Muscle layer of duodenum (tissue), 2 donors: ENCODE measurements around the gene XYLT1.

ENCODE experiments used
- H3K27ac ChIP-seq: one replicate; pipeline ENCODE4 v1.7.0; 2013; ENCODE audit warnings: mild to moderate bottlenecking, low read length
- H3K27me3 ChIP-seq: one replicate; pipeline ENCODE4 v1.7.0; 2013; ENCODE audit warnings: low read depth, mild to moderate bottlenecking, control low read depth, low read length
- H3K36me3 ChIP-seq, 2 donors: one replicate each; pipeline ENCODE4 v1.7.0; 2013; ENCODE audit warnings: low read length in 2 of 2, control low read depth in 1 of 2, mild to moderate bottlenecking in 1 of 2; ENCODE audit not compliant: insufficient read depth in 2 of 2, control insufficient read depth in 1 of 2
- H3K4me1 ChIP-seq, 2 donors: one replicate each; pipeline ENCODE4 v1.7.0; 2013; ENCODE audit warnings: low read length in 2 of 2, mild to moderate bottlenecking in 2 of 2, control low read depth in 1 of 2, moderate library complexity in 1 of 2; ENCODE audit not compliant: insufficient read depth in 2 of 2, control insufficient read depth in 1 of 2
- H3K4me3 ChIP-seq, 2 donors: one replicate each; pipeline ENCODE4 v1.7.0; 2013; ENCODE audit warnings: low read length in 2 of 2, low read depth in 1 of 2, mild to moderate bottlenecking in 1 of 2
- H3K9me3 ChIP-seq, 2 donors: one replicate each; pipeline ENCODE4 v1.7.0; 2013; ENCODE audit warnings: low read length in 2 of 2, control low read depth in 1 of 2, mild to moderate bottlenecking in 1 of 2; ENCODE audit not compliant: control insufficient read depth in 1 of 2
- donor health status: healthy.

XYLT1 gene

GRCh38 chr16:17235147-17235815 lies 235.5 kb downstream of the XYLT1 start:
- Histone ChIP-seq H3K27me3 (no peaks in the 10 kb centered on the region), H3K36me3 (no peaks in the 10 kb centered on the region), H3K9me3 (no peaks in the 10 kb centered on the region), H3K4me3 (no peak overlapping the region), H3K27ac (no peak overlapping the region), H3K4me1 (no peaks in the 10 kb centered on the region)

- Histone ChIP-seq H3K27me3 (no peaks in the 10 kb centered on the region), H3K36me3 (no peaks in the 10 kb centered on the region), H3K27ac (no peak overlapping the region), H3K4me3 (no peak overlapping the region), H3K9me3 (no peaks in the 10 kb centered on the region), H3K4me1 (no peaks in the 10 kb centered on the region)
Observed at GRCh38 chr16:17233318-17234002, 237.3 kb downstream of the XYLT1 start.

GRCh38 chr16:17232487-17232886 lies 238.3 kb downstream of the XYLT1 start:
- H3K36me3 ChIP-seq: no peaks in the 10 kb centered on the region
- no peak overlapping the region for H3K4me3 ChIP-seq
- no peaks in the 10 kb centered on the region for H3K27me3 ChIP-seq
- H3K4me1 ChIP-seq: no peaks in the 10 kb centered on the region
- H3K9me3 ChIP-seq: no peaks in the 10 kb centered on the region
- H3K27ac ChIP-seq: no peak overlapping the region

- no peaks in the 10 kb centered on the region for H3K4me1 ChIP-seq
- H3K27ac ChIP-seq: no peak overlapping the region
- no peaks in the 10 kb centered on the region for H3K36me3 ChIP-seq
- no peak overlapping the region for H3K4me3 ChIP-seq
- no peaks in the 10 kb centered on the region for H3K27me3 ChIP-seq
- H3K9me3 ChIP-seq: no peaks in the 10 kb centered on the region
Observed at GRCh38 chr16:17231972-17232371, 238.8 kb downstream of the XYLT1 start.

GRCh38 chr16:17230932-17231581 lies 239.7 kb downstream of the XYLT1 start:
- Histone ChIP-seq H3K4me3 (no peak overlapping the region), H3K4me1 (peaks cover 0 to 1% of the 10 kb centered on the region in 2 donors), H3K9me3 (no peaks in the 10 kb centered on the region), H3K36me3 (no peaks in the 10 kb centered on the region), H3K27me3 (no peaks in the 10 kb centered on the region), H3K27ac (no peak overlapping the region)

GRCh38 chr16:17229766-17230165 lies 241.0 kb downstream of the XYLT1 start:
- Histone ChIP-seq H3K27me3 (no peaks in the 10 kb centered on the region), H3K4me1 (peaks cover 0 to 11% of the 10 kb centered on the region in 2 donors), H3K9me3 (no peaks in the 10 kb centered on the region), H3K4me3 (no peak overlapping the region), H3K27ac (no peak overlapping the region), H3K36me3 (no peaks in the 10 kb centered on the region)

- Histone ChIP-seq H3K27ac (no peak overlapping the region), H3K27me3 (no peaks in the 10 kb centered on the region), H3K4me1 (peaks cover 4 to 17% of the 10 kb centered on the region in 2 donors), H3K4me3 (no peak overlapping the region), H3K9me3 (no peaks in the 10 kb centered on the region), H3K36me3 (no peaks in the 10 kb centered on the region)
Observed at GRCh38 chr16:17229131-17229530, 241.6 kb downstream of the XYLT1 start.

- Histone ChIP-seq H3K27me3 (no peaks in the 10 kb centered on the region), H3K4me1 (peaks cover 4 to 17% of the 10 kb centered on the region in 2 donors), H3K36me3 (no peaks in the 10 kb centered on the region), H3K9me3 (no peaks in the 10 kb centered on the region), H3K4me3 (no peak overlapping the region), H3K27ac (no peak overlapping the region)
Observed at GRCh38 chr16:17228708-17229055, 242.1 kb downstream of the XYLT1 start.

- H3K27ac ChIP-seq: no peak overlapping the region
- peaks cover 4 to 17% of the 10 kb centered on the region in 2 donors for H3K4me1 ChIP-seq
- H3K27me3 ChIP-seq: no peaks in the 10 kb centered on the region
- no peaks in the 10 kb centered on the region for H3K36me3 ChIP-seq
- no peak overlapping the region for H3K4me3 ChIP-seq
- H3K9me3 ChIP-seq: no peaks in the 10 kb centered on the region
Observed at GRCh38 chr16:17228048-17228707, 242.6 kb downstream of the XYLT1 start.

- Histone ChIP-seq H3K27ac (no peak overlapping the region), H3K4me1 (peaks cover 4 to 17% of the 10 kb centered on the region in 2 donors), H3K4me3 (no peak overlapping the region), H3K27me3 (no peaks in the 10 kb centered on the region), H3K9me3 (no peaks in the 10 kb centered on the region), H3K36me3 (no peaks in the 10 kb centered on the region)
Observed at GRCh38 chr16:17227278-17227677, 243.5 kb downstream of the XYLT1 start.

GRCh38 chr16:17225541-17225940 lies 245.2 kb downstream of the XYLT1 start:
- Histone ChIP-seq H3K27ac (peak overlapping the region; percentile 76), H3K27me3 (no peaks in the 10 kb centered on the region), H3K9me3 (no peaks in the 10 kb centered on the region), H3K36me3 (no peaks in the 10 kb centered on the region), H3K4me1 (peaks cover 4 to 17% of the 10 kb centered on the region in 2 donors), H3K4me3 (no peak overlapping the region)
